ENCODE data around the gene TTC7B. TPM values are rescaled to one million over a fixed set of nuclear protein-coding genes. Genes with fewer than 3 reads are reported as not detected.

Gene TTC7B
- total and polyA plus RNA-seq, 9 of the 15 experiments (the other 6 are each of a cell fraction or from before 2014, with no cell fraction given) = 2.2 to 77.2 (median 36.7) TPM

- TF ChIP-seq ZBTB9 (CRISPR knock-in tag; IDR thresholded peaks at IDR 0.05) (peak; percentile 25; the same call in 1 of the 2 replicates), ZFX (CRISPR knock-in tag; IDR thresholded peaks at IDR 0.05) (0 out of 2 replicates have a peak, but pooled peaks have one; percentile 40), ZFPM2 (CRISPR knock-in tag; IDR thresholded peaks at IDR 0.05) (no peak), TAF7 (tag; IDR thresholded peaks at IDR 0.05) (no peak), HDAC2 (IDR thresholded peaks at IDR 0.05) (no peak), E4F1 (CRISPR knock-in tag; IDR thresholded peaks at IDR 0.05; ENCODE audit: borderline replicate concordance) (no peak), RAD51 (IDR thresholded peaks at IDR 0.05; ENCODE audit: borderline replicate concordance, low read depth) (no peak), U2AF2 (optimal IDR thresholded peaks at IDR 0.05; ENCODE audit: low read depth, low read length) (no peak), SMARCA4 (IDR thresholded peaks at IDR 0.05) (peak; percentile 58), MYNN (IDR thresholded peaks at IDR 0.05) (no peak), MYNN (CRISPR knock-in tag; IDR thresholded peaks at IDR 0.05) (no peak), IRF1 (CRISPR knock-in tag; IDR thresholded peaks at IDR 0.05; ENCODE audit: borderline replicate concordance) (no peak), LEF1 (IDR thresholded peaks at IDR 0.05) (0 out of 2 replicates have a peak, but pooled peaks have one; percentile 8), GTF2E2 (tag; IDR thresholded peaks at IDR 0.05) (no peak), TRIM25 (IDR thresholded peaks at IDR 0.05; ENCODE audit: borderline replicate concordance) (no peak), SLC30A9 (CRISPR knock-in tag; IDR thresholded peaks at IDR 0.05) (no peak), ZZZ3 (IDR thresholded peaks at IDR 0.05) (no peak)
These were observed 10.3 kb downstream of the TTC7B start (continued) for GRCh38 chr14:90805662-90806540.

All from K562 (cell line).